ENCODE results near the gene UBE2G2. TPM values are rescaled to one million over a fixed set of nuclear protein-coding genes. Genes with fewer than 3 reads are reported as not detected.

Gene UBE2G2, protein sequence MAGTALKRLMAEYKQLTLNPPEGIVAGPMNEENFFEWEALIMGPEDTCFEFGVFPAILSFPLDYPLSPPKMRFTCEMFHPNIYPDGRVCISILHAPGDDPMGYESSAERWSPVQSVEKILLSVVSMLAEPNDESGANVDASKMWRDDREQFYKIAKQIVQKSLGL
- 126 and 148 TPM in 2 replicates for total RNA-seq (2014; rRNA removed; shearing (Covaris generic); ENCODE audit: low replicate concordance)

DNA sequence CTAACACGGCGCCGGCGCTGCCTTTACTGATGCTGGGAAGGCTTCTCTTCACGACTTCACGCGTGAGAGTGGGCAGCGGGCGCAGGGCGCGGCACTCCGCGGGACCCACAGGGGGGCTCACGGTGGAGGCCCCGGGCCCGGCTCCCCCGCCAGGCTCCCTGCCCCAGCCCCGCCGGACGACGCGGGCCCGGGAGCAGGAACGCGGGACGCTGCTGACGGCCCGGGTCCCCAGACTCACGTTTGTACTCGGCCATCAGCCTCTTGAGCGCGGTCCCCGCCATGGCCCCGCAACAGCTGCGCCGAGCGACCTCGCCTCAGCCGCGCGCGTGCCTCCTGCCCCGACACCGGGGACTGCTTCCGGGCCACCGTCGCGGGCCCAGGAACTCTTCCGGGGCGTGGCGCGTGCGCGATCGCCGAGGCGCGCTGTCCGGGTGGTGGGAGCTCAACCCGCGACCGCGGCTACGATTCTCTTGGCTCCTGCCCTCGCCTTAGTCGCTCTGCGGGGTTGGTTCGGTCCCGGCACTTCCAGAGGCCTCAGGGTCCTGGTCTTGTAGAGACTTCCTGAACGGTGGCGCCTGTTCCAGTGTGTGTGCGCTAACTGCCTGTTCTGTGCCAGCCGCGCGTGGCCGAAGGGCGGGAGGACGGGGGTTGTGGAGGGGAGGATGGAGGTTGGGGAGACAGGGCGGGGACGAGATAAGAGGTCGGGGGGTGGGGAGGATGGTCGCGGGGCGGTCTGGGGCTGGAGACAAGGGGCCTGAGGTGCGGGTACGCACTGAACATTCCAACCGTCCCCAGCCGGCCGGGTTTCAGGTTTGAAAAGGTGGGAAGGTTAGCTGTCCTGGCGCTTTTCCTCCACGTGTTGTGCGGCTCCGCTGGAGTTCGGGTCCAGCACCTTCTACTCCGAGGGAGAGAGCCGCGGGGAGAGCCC lies at the start of gene UBE2G2:
Gene UBE2G2 (minus strand): TSS at position 353 of the 928 bp plus-strand sequence. CDS start 72 bp downstream, at position 281.
- H3K4me1 ChIP-seq (ENCODE audit: low read length): peaks cover 33% of the 10 kb centered on the region
- H2AFZ ChIP-seq (ENCODE audit: low read length): no peak within 1 kb of the TSS; the same call in 1 of the 2 replicates
- peak within 1 kb of the TSS; percentile 97 for H3K9ac ChIP-seq (ENCODE audit: low read length)
- peak within 1 kb of the TSS; percentile 55 for H3K27ac ChIP-seq (ENCODE audit: low read length)
- H3K9me3 ChIP-seq (ENCODE audit: low read length): no peaks in the 10 kb centered on the region
- peaks cover 72% of the 10 kb centered on the region for H3K79me2 ChIP-seq (ENCODE audit: low read length)
- peak; percentile 95 for DNase-seq
- no peaks in the 10 kb centered on the region for H3K27me3 ChIP-seq (ENCODE audit: low read length)
- peak within 1 kb of the TSS; percentile 92 for H3K4me2 ChIP-seq (ENCODE audit: low read depth, low read length, poor library complexity, severe bottlenecking)
- H3K4me3 ChIP-seq (ENCODE audit: low read length): peak within 1 kb of the TSS; percentile 93
- peaks cover 27% of the 10 kb centered on the region for H4K20me1 ChIP-seq (ENCODE audit: insufficient read depth, low read depth, low read length)
- H3K9me2 ChIP-seq (replicated peaks; ENCODE audit: insufficient read depth, low read length): no peaks in the 10 kb centered on the region
- peaks cover 46% of the 10 kb centered on the region for H3K36me3 ChIP-seq (ENCODE audit: insufficient read depth, low read length)

DNA sequence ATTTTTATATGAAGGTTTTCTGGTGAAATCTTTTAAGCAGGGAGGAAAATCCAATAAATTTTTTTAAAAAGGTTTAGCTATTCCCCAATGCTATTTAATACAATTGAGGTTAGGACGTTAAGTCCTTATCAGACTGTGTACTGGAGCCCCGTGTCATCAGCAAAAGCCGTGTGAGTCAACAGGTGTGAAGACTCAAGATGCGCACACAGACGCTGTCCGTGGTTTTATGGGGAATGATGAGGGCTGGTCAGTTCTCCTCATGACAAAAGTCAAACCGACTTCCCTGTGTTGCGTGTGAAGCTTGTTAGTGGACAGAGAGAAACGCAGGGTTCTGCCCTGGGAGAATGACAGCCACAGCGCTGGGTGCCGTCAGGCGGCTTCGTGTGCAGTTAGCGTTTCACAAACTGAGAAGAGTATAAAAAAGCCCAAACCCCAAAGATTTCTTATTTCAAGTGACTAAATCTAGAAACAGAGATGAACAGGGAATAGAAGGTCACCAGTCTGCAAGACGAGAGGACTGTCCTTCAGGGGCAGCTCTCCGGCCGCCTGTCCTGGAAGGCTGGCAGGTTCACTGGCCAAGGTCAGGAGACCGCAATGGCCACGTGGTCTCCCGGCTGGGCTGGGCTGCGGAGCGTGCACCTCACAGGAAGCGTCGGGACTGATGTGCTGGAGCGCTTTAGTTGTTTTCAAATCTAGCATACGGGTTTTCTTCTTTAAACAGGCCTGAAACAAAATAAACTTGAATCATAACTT lies 49.5 kb upstream of the UBE2G2 start:
- Histone ChIP-seq H3K27me3 (ENCODE audit: low read length) (no peaks in the 10 kb centered on the region), H2AFZ (ENCODE audit: low read length) (no peak overlapping the region), H3K36me3 (ENCODE audit: insufficient read depth, low read length) (peaks cover 13% of the 10 kb centered on the region; the same call in 1 of the 2 replicates), H3K4me3 (ENCODE audit: low read length) (no peak overlapping the region), H3K4me1 (ENCODE audit: low read length) (no peaks in the 10 kb centered on the region), H3K79me2 (ENCODE audit: low read length) (0 out of 2 replicates have a peak, but pooled peaks cover 5% of the 10 kb centered on the region), H3K9ac (ENCODE audit: low read length) (no peak overlapping the region), H4K20me1 (ENCODE audit: insufficient read depth, low read depth, low read length) (0 out of 2 replicates have a peak, but pooled peaks cover 2% of the 10 kb centered on the region), H3K27ac (ENCODE audit: low read length) (no peak overlapping the region), H3K4me2 (ENCODE audit: low read depth, low read length, poor library complexity, severe bottlenecking) (no peak overlapping the region), H3K9me2 (replicated peaks; ENCODE audit: insufficient read depth, low read length) (no peaks in the 10 kb centered on the region), H3K9me3 (ENCODE audit: low read length) (no peaks in the 10 kb centered on the region)
- DNase-seq: no peak

DNA sequence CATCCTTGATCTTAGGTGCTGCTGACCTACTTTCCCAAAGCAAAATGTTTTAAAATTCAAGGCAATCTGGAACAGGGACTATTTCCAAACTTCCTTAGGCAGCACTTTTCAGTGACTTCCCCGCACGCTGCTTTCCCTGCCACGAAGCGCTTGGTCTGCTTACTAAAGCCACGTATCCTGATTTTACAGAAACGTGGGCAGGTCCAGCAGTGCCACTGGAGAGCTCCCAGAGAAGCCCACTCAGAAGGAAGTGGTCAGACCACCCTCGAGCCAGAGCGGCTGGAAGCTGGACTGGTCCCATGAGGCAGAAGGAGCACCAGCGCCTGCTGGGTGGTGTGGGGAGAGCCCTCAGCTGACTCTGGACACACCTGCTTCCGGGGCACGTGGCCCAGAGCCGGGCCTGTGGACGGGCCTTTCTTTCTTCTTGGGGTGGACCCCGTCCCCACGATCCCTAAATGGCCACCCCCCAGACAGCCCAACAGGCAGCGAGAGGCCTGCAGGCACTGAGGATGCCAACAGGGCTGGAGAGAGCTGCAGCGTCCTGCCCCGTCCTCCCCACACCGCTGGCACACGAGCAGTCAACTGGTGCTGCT lies 48.7 kb upstream of the UBE2G2 start:
- DNase-seq: no peak
- no peaks in the 10 kb centered on the region for H3K9me2 ChIP-seq (replicated peaks; ENCODE audit: insufficient read depth, low read length)
- H3K9ac ChIP-seq (ENCODE audit: low read length): no peak overlapping the region
- H3K27ac ChIP-seq (ENCODE audit: low read length): no peak overlapping the region
- no peak overlapping the region for H3K4me2 ChIP-seq (ENCODE audit: low read depth, low read length, poor library complexity, severe bottlenecking)
- H3K4me3 ChIP-seq (ENCODE audit: low read length): no peak overlapping the region
- no peaks in the 10 kb centered on the region for H3K27me3 ChIP-seq (ENCODE audit: low read length)
- H3K36me3 ChIP-seq (ENCODE audit: insufficient read depth, low read length): peaks cover 13% of the 10 kb centered on the region; the same call in 1 of the 2 replicates
- H3K79me2 ChIP-seq (ENCODE audit: low read length): 0 out of 2 replicates have a peak, but pooled peaks cover 5% of the 10 kb centered on the region
- no peak overlapping the region for H2AFZ ChIP-seq (ENCODE audit: low read length)
- no peaks in the 10 kb centered on the region for H3K9me3 ChIP-seq (ENCODE audit: low read length)
- 0 out of 2 replicates have a peak, but pooled peaks cover 2% of the 10 kb centered on the region for H4K20me1 ChIP-seq (ENCODE audit: insufficient read depth, low read depth, low read length)
- H3K4me1 ChIP-seq (ENCODE audit: low read length): no peaks in the 10 kb centered on the region

- no peak overlapping the region for H2AFZ ChIP-seq (ENCODE audit: low read length)
- no peaks in the 10 kb centered on the region for H3K4me1 ChIP-seq (ENCODE audit: low read length)
- H3K9me3 ChIP-seq (ENCODE audit: low read length): no peaks in the 10 kb centered on the region
- H3K4me2 ChIP-seq (ENCODE audit: low read depth, low read length, poor library complexity, severe bottlenecking): no peak overlapping the region
- H3K9me2 ChIP-seq (replicated peaks; ENCODE audit: insufficient read depth, low read length): no peaks in the 10 kb centered on the region
- H3K79me2 ChIP-seq (ENCODE audit: low read length): 0 out of 2 replicates have a peak, but pooled peaks cover 5% of the 10 kb centered on the region
- no peaks in the 10 kb centered on the region for H3K27me3 ChIP-seq (ENCODE audit: low read length)
- DNase-seq: no peak
- 0 out of 2 replicates have a peak, but pooled peaks cover 2% of the 10 kb centered on the region for H4K20me1 ChIP-seq (ENCODE audit: insufficient read depth, low read depth, low read length)
- no peak overlapping the region for H3K4me3 ChIP-seq (ENCODE audit: low read length)
- H3K27ac ChIP-seq (ENCODE audit: low read length): no peak overlapping the region
- H3K36me3 ChIP-seq (ENCODE audit: insufficient read depth, low read length): peaks cover 13% of the 10 kb centered on the region; the same call in 1 of the 2 replicates
- no peak overlapping the region for H3K9ac ChIP-seq (ENCODE audit: low read length)
Measured at GRCh38 chr21:44849616-44850130, 48.1 kb upstream of the UBE2G2 start.

- Histone ChIP-seq H2AFZ (ENCODE audit: low read length) (no peak overlapping the region), H3K36me3 (ENCODE audit: insufficient read depth, low read length) (peaks cover 13% of the 10 kb centered on the region; the same call in 1 of the 2 replicates), H3K9ac (ENCODE audit: low read length) (no peak overlapping the region), H3K27me3 (ENCODE audit: low read length) (no peaks in the 10 kb centered on the region), H4K20me1 (ENCODE audit: insufficient read depth, low read depth, low read length) (0 out of 2 replicates have a peak, but pooled peaks cover 2% of the 10 kb centered on the region), H3K9me2 (replicated peaks; ENCODE audit: insufficient read depth, low read length) (no peaks in the 10 kb centered on the region), H3K27ac (ENCODE audit: low read length) (no peak overlapping the region), H3K79me2 (ENCODE audit: low read length) (0 out of 2 replicates have a peak, but pooled peaks cover under 1% of the 10 kb centered on the region), H3K4me2 (ENCODE audit: low read depth, low read length, poor library complexity, severe bottlenecking) (no peak overlapping the region), H3K4me3 (ENCODE audit: low read length) (no peak overlapping the region), H3K9me3 (ENCODE audit: low read length) (no peaks in the 10 kb centered on the region), H3K4me1 (ENCODE audit: low read length) (no peaks in the 10 kb centered on the region)
- no peak for DNase-seq
Measured at GRCh38 chr21:44848821-44849521, 47.4 kb upstream of the UBE2G2 start.

DNA sequence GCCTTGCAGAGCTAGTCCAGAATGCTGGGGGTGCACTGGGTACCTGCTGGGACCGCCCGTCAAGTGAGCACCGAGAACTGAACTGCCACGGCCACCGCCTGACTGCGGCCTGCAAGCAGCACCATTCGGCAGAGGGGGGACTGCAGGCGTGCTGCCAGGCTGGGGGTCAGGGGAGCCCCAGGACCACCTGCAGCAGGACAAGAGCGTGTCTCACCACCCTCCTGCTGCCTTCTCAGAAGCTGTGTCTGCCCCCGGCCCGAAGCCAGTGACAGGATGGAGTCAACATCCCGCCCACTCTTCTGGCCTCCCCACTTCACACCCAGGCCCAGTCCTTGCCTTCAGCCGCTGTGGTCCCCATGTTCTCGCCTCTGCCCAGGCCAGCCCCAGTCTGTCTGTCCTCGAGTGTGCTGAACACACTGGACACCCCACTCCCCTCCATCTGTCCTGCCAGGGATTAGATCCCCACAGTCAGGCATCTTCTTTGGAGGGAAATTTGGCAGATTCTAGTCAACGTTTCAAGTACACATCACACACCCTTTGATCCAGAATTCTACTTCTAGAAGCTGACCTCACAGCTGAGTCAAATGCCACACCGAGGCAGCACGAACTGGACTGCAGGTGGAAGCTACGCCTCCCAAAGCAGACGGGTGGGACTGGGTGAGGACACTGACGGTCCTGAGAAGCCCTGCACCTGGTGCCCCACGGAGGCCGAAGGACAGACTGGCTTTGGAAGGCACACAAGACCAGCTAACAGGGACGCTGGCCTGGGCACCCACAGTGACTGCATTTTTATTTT lies 45.8 kb upstream of the UBE2G2 start:
- Histone ChIP-seq H3K4me1 (ENCODE audit: low read length) (no peaks in the 10 kb centered on the region), H2AFZ (ENCODE audit: low read length) (no peak overlapping the region), H3K27ac (ENCODE audit: low read length) (no peak overlapping the region), H3K9me2 (replicated peaks; ENCODE audit: insufficient read depth, low read length) (no peaks in the 10 kb centered on the region), H3K4me3 (ENCODE audit: low read length) (no peak overlapping the region), H3K27me3 (ENCODE audit: low read length) (no peaks in the 10 kb centered on the region), H3K36me3 (ENCODE audit: insufficient read depth, low read length) (peaks cover 13% of the 10 kb centered on the region; the same call in 1 of the 2 replicates), H3K9ac (ENCODE audit: low read length) (no peak overlapping the region), H3K4me2 (ENCODE audit: low read depth, low read length, poor library complexity, severe bottlenecking) (no peak overlapping the region), H3K9me3 (ENCODE audit: low read length) (no peaks in the 10 kb centered on the region), H3K79me2 (ENCODE audit: low read length) (no peaks in the 10 kb centered on the region), H4K20me1 (ENCODE audit: insufficient read depth, low read depth, low read length) (no peaks in the 10 kb centered on the region)
- no peak for DNase-seq
